H9 (cell line): Measurements from ENCODE around the gene ELF1. TPM values are rescaled to one million over a fixed set of nuclear protein-coding genes. Genes with fewer than 3 reads are reported as not detected.

Source experiments
- DNase-seq: peaks from one replicate; pipeline ENCODE4 v3.0.0-alpha.2; 2017
- H2AFZ ChIP-seq: one replicate; pipeline ENCODE4 v1.6.1; 2013; ENCODE audit warnings: mild to moderate bottlenecking, low read length, control low read depth, moderate library complexity
- H2AK5ac ChIP-seq: 2 replicates; pipeline ENCODE4 v1.6.1; 2013; ENCODE audit warnings: low read length, control low read depth, mixed read lengths; ENCODE audit not compliant: insufficient read length
- H2BK120ac ChIP-seq: one replicate; pipeline ENCODE4 v1.6.1; 2013; ENCODE audit warnings: low read depth, mild to moderate bottlenecking, low read length, control low read depth, inconsistent platforms; ENCODE audit not compliant: poor library complexity, severe bottlenecking
- H2BK12ac ChIP-seq: 2 replicates; pipeline ENCODE4 v1.6.1; 2013; ENCODE audit warnings: low read length, control low read depth, mixed read lengths, low read depth; ENCODE audit not compliant: insufficient read length
- H2BK15ac ChIP-seq: 2 replicates; pipeline ENCODE4 v1.6.1; 2013; ENCODE audit warnings: low read depth, low read length, control low read depth
- H2BK20ac ChIP-seq: one replicate; pipeline ENCODE4 v1.6.1; 2013; ENCODE audit warnings: low read depth, mild to moderate bottlenecking, low read length, control low read depth, inconsistent platforms; ENCODE audit not compliant: poor library complexity, severe bottlenecking
- H2BK5ac ChIP-seq: 2 replicates; pipeline ENCODE4 v1.6.1; 2013; ENCODE audit warnings: low read length, control low read depth, mixed read lengths; ENCODE audit not compliant: insufficient read length
- H3K14ac ChIP-seq: 2 replicates; pipeline ENCODE4 v1.6.1; 2013; ENCODE audit warnings: low read length, control low read depth; ENCODE audit not compliant: insufficient read depth
- H3K18ac ChIP-seq: 2 replicates; pipeline ENCODE4 v1.6.1; 2013; ENCODE audit warnings: low read depth, mild to moderate bottlenecking, mixed read lengths, low read length, control low read depth; ENCODE audit not compliant: insufficient read length
- H3K23ac ChIP-seq: 2 replicates; pipeline ENCODE4 v1.6.1; 2013; ENCODE audit warnings: low read length, control low read depth, mixed read lengths, low read depth; ENCODE audit not compliant: insufficient read length
- H3K23me2 ChIP-seq: 2 replicates; pipeline ENCODE4 v1.6.1; 2013; ENCODE audit warnings: low read depth, mild to moderate bottlenecking, mixed read lengths, low read length, control low read depth; ENCODE audit not compliant: insufficient read length, poor library complexity, severe bottlenecking
- H3K27ac ChIP-seq: 2 replicates; pipeline ENCODE4 v1.5.1; 2013; ENCODE audit warnings: low read length, control low read depth, mixed read lengths, low read depth; ENCODE audit not compliant: insufficient read length
- H3K27me3 ChIP-seq: 2 replicates; pipeline ENCODE4 v1.6.1; 2013; ENCODE audit warnings: low read length, control low read depth, inconsistent platforms; ENCODE audit not compliant: insufficient read depth
- H3K4ac ChIP-seq: 2 replicates; pipeline ENCODE4 v1.6.1; 2013; ENCODE audit warnings: low read depth, mild to moderate bottlenecking, control low read depth, inconsistent platforms, low read length, moderate library complexity
- H3K4me1 ChIP-seq: 2 replicates; pipeline ENCODE4 v1.6.1; 2013; ENCODE audit warnings: low read length, control low read depth, inconsistent platforms; ENCODE audit not compliant: insufficient read depth
- H3K4me2 ChIP-seq: 2 replicates; pipeline ENCODE4 v1.6.1; 2013; ENCODE audit warnings: low read length, control low read depth, mixed read lengths; ENCODE audit not compliant: insufficient read length, insufficient read depth
- H3K56ac ChIP-seq: 2 replicates; pipeline ENCODE4 v1.6.1; 2013; ENCODE audit warnings: low read depth, mild to moderate bottlenecking, mixed read lengths, low read length, control low read depth; ENCODE audit not compliant: insufficient read length
- H3K79me1 ChIP-seq: 2 replicates; pipeline ENCODE4 v1.6.1; 2013; ENCODE audit warnings: low read depth, mild to moderate bottlenecking, moderate library complexity, low read length, control low read depth, inconsistent platforms; ENCODE audit not compliant: insufficient read depth, poor library complexity, severe bottlenecking
- H3K79me2 ChIP-seq: 2 replicates; pipeline ENCODE4 v1.6.1; 2013; ENCODE audit warnings: low read length, control low read depth, inconsistent platforms; ENCODE audit not compliant: insufficient read depth
- H3K9ac ChIP-seq: 2 replicates; pipeline ENCODE4 v1.6.1; 2013; ENCODE audit warnings: low read length, control low read depth, mixed read lengths; ENCODE audit not compliant: insufficient read length; ENCODE audit errors: extremely low read depth
- H3K9me3 ChIP-seq: one replicate; pipeline ENCODE4 v1.6.1; 2013; ENCODE audit warnings: low read depth, low read length, inconsistent platforms; ENCODE audit not compliant: control insufficient read depth
- H3T11ph ChIP-seq: one replicate; pipeline ENCODE4 v1.6.1; 2013; ENCODE audit warnings: mild to moderate bottlenecking, low read length, control low read depth, inconsistent platforms
- H4K20me1 ChIP-seq: one replicate; pipeline ENCODE4 v1.6.1; 2013; ENCODE audit not compliant: control insufficient read depth, insufficient read length, insufficient read depth
- H4K5ac ChIP-seq: 2 replicates; pipeline ENCODE4 v1.6.1; 2013; ENCODE audit warnings: low read depth, mild to moderate bottlenecking, mixed read lengths, low read length, control low read depth; ENCODE audit not compliant: insufficient read length
- H4K8ac ChIP-seq: replicated peaks from 2 replicates; pipeline ENCODE4 v1.6.1; 2013; ENCODE audit warnings: low read length, control low read depth, mixed read lengths, low read depth; ENCODE audit not compliant: insufficient read length
- H4K91ac ChIP-seq: 2 replicates; pipeline ENCODE4 v1.6.1; 2013; ENCODE audit warnings: low read depth, mild to moderate bottlenecking, moderate library complexity, mixed read lengths, low read length, control low read depth; ENCODE audit not compliant: insufficient read length
- H3K27ac Mint-ChIP-seq, 3 experiments: 2 replicates in 2 of 3; 3 replicates in 1 of 3; pipeline ENCODE4 v1.8.0; 2020 to 2021; ENCODE audit warnings: mixed read lengths in 3 of 3, mild to moderate bottlenecking in 1 of 3, moderate library complexity in 1 of 3
- H3K27me3 Mint-ChIP-seq: 2 replicates; pipeline ENCODE4 v1.8.0; 2021; ENCODE audit warnings: low read depth, mild to moderate bottlenecking, moderate library complexity, mixed read lengths
- H3K36me3 Mint-ChIP-seq, 3 experiments: 2 replicates in 2 of 3; 3 replicates in 1 of 3; pipeline ENCODE4 v1.8.0; 2020 to 2021; ENCODE audit warnings: low read depth in 3 of 3, mixed read lengths in 3 of 3; ENCODE audit not compliant: insufficient read depth in 1 of 3
- H3K4me1 Mint-ChIP-seq, 2 experiments: 2 replicates each; pipeline ENCODE4 v1.8.0; 2020; ENCODE audit warnings: mixed read lengths in 2 of 2
- H3K4me3 Mint-ChIP-seq, 2 experiments: 2 replicates in 1 of 2; 3 replicates in 1 of 2; pipeline ENCODE4 v1.8.0; 2020 to 2021; ENCODE audit warnings: mild to moderate bottlenecking in 2 of 2, mixed read lengths in 2 of 2, moderate library complexity in 1 of 2
- H3K9me3 Mint-ChIP-seq, 2 experiments: 2 replicates in 1 of 2; 3 replicates in 1 of 2; pipeline ENCODE4 v1.8.0; 2020; ENCODE audit warnings: mild to moderate bottlenecking in 2 of 2, mixed read lengths in 2 of 2, moderate library complexity in 1 of 2
- WGBS: extraction: QIAGEN DNeasy Blood & Tissue Kit; methylation state at CpG from one replicate; pipeline ENCODE4 v1.1.7; 2013; ENCODE audit warnings: missing lambda C conversion rate, low lambda C conversion rate, mixed read lengths; ENCODE audit not compliant: insufficient read length; ENCODE audit errors: extremely low coverage; 5-methylcytosine and 5-hydroxymethylcytosine counted together
- total RNA-seq: library from RNA; stranded (reverse); gene quantifications from 2 replicates; pipeline ENCODE4 v1.2.1, GENCODE V29; 2021
- TF ChIP-seq, protein P1 (sequence below): fragments of 200-600 bp; sonication (generic); conservative IDR thresholded peaks from 3 replicates; pipeline ENCODE4 v1.8.0; 2021; ENCODE audit warnings: antibody characterized with exemption, mild to moderate bottlenecking

ELF1 gene
- total RNA-seq, 1 experiment from 2014 or later, result 15.5 TPM

DNA sequence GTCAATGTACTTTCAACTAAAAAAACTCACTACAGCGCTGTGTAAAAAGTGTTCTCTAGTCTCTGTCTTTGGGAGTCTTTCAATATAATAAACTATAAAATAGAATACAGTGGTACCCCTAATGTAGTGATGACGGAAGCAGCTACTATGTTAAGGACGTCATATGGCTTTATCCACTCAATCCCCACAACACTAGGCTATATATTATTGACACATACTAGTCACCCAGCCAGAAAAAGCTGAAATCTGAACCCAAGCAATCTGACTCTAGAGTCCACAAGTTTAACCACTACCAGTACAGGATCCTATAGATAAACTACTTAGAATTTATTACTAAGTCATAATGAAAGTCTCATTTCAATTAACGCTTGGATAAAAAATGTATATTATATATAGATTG, 48.3 kb downstream of the ELF1 start:
- H3K79me2 ChIP-seq, result no peaks in the 10 kb centered on the region
- no peak overlapping the region for H3K4me2 ChIP-seq
- no peak overlapping the region for H3K18ac ChIP-seq
- H2BK20ac ChIP-seq, result no peak overlapping the region
- H3T11ph ChIP-seq, result no peak overlapping the region
- no peak overlapping the region for H4K5ac ChIP-seq
- no peak overlapping the region for H3K56ac ChIP-seq
- H3K9ac ChIP-seq, result no peak overlapping the region
- no peak overlapping the region for H3K14ac ChIP-seq
- no peak overlapping the region for H3K27ac Mint-ChIP-seq
- H3K23me2 ChIP-seq, result no peaks in the 10 kb centered on the region
- no peak overlapping the region for H3K4ac ChIP-seq
- no peak overlapping the region for H2BK12ac ChIP-seq
- no peak overlapping the region for H3K27ac ChIP-seq
- H3K27me3 ChIP-seq, result no peaks in the 10 kb centered on the region
- no CpG with 5 or more reads among the region's 4 CpGs for WGBS
- H3K4me1 ChIP-seq, result no peaks in the 10 kb centered on the region
- peaks cover 7% of the 10 kb centered on the region in 2 experiments for H3K4me1 Mint-ChIP-seq
- no peaks in the 10 kb centered on the region for H3K9me3 Mint-ChIP-seq
- H3K27me3 Mint-ChIP-seq, result no peaks in the 10 kb centered on the region
- no peak overlapping the region for H2BK5ac ChIP-seq
- DNase-seq, result no peak
- no peak overlapping the region for H4K8ac ChIP-seq
- no peaks in the 10 kb centered on the region for H3K9me3 ChIP-seq
- no peak overlapping the region for H3K23ac ChIP-seq
- H3K79me1 ChIP-seq, result no peaks in the 10 kb centered on the region
- H4K20me1 ChIP-seq, result no peaks in the 10 kb centered on the region
- H2BK15ac ChIP-seq, result no peak overlapping the region
- H4K91ac ChIP-seq, result no peak overlapping the region
- H2AFZ ChIP-seq, result no peak overlapping the region
- H2AK5ac ChIP-seq, result no peak overlapping the region
- H3K4me3 Mint-ChIP-seq, result no peak overlapping the region
- TF ChIP-seq, protein P1, sequence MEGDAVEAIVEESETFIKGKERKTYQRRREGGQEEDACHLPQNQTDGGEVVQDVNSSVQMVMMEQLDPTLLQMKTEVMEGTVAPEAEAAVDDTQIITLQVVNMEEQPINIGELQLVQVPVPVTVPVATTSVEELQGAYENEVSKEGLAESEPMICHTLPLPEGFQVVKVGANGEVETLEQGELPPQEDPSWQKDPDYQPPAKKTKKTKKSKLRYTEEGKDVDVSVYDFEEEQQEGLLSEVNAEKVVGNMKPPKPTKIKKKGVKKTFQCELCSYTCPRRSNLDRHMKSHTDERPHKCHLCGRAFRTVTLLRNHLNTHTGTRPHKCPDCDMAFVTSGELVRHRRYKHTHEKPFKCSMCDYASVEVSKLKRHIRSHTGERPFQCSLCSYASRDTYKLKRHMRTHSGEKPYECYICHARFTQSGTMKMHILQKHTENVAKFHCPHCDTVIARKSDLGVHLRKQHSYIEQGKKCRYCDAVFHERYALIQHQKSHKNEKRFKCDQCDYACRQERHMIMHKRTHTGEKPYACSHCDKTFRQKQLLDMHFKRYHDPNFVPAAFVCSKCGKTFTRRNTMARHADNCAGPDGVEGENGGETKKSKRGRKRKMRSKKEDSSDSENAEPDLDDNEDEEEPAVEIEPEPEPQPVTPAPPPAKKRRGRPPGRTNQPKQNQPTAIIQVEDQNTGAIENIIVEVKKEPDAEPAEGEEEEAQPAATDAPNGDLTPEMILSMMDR, result no peak
- no peak overlapping the region for H2BK120ac ChIP-seq
- H3K36me3 Mint-ChIP-seq, result no peaks in the 10 kb centered on the region
